GM12801 (cell line): ENCODE results near the gene DNAAF3.

ENCODE experiments used
- TF ChIP-seq, protein P1 (sequence below): IDR thresholded peaks from one replicate; pipeline ENCODE4 v1.5.1; 2011; ENCODE audit warnings: control low read depth; ENCODE audit not compliant: insufficient read length; ENCODE audit errors: extremely low read depth

The DNAAF3 gene

DNA sequence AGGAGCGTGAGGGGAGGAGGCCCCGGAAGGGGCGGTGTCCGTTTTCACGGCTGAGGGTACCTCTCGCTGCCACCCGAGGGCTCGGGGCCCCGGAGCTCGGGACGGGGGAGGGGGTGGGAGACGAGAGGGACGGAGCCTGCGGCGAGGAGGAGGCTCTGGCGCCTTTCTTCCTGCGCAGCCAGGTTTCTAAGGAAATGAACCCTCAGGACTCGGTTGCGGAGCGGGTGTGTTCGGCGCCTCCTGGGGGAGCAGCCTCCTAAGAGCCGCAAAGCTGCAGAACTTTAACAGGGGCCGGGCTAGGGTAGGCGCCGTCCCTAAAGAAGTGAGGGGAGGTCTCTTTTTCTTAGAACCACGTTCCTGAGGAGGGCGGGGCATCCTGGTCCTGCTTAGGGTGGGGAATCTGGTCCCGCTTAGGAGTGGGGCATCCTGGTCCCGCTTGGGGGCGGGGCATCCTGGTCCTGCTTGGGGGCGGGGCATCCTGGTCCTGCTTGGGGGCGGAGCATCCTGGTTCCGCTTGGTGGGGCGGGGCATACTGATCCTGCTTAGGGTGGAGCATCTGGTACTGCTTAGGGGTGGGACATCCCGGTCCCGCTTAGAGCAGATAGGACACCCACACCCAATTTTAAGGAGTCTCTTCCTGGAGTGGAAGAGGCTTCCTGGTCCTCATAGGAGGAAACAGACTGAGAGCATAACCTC is 7.4 kb upstream of the DNAAF3 start:
- TF ChIP-seq, protein P1, sequence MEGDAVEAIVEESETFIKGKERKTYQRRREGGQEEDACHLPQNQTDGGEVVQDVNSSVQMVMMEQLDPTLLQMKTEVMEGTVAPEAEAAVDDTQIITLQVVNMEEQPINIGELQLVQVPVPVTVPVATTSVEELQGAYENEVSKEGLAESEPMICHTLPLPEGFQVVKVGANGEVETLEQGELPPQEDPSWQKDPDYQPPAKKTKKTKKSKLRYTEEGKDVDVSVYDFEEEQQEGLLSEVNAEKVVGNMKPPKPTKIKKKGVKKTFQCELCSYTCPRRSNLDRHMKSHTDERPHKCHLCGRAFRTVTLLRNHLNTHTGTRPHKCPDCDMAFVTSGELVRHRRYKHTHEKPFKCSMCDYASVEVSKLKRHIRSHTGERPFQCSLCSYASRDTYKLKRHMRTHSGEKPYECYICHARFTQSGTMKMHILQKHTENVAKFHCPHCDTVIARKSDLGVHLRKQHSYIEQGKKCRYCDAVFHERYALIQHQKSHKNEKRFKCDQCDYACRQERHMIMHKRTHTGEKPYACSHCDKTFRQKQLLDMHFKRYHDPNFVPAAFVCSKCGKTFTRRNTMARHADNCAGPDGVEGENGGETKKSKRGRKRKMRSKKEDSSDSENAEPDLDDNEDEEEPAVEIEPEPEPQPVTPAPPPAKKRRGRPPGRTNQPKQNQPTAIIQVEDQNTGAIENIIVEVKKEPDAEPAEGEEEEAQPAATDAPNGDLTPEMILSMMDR, result no peak

DNA sequence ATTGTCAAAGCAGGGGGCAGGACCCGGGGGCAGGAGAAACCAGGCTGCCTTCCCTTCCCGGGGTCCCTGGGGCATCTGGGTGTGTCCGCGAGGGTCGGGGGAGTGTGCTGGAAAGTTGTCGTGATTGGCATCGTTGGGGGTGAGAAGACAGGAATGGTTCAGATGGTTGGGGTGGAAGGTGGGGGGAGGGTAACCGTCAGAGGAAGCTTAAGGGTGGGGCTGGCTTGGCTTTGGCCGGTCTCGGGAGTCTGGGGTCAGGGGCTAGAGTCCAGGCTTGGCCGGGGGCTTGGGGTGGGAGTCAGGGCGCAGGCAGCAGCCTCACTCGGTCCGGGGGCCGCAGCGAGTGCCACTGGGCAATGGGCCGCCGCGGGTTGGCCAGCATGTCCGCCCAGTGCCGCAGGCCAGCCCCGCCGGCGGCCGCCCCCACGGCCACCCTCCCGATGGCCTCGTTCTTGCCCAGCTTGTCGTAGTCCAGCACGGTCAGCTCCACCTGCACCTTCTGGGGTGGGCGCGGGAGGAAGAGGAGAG is 6.8 kb upstream of the DNAAF3 start:
- TF ChIP-seq, protein P1, result no peak

DNA sequence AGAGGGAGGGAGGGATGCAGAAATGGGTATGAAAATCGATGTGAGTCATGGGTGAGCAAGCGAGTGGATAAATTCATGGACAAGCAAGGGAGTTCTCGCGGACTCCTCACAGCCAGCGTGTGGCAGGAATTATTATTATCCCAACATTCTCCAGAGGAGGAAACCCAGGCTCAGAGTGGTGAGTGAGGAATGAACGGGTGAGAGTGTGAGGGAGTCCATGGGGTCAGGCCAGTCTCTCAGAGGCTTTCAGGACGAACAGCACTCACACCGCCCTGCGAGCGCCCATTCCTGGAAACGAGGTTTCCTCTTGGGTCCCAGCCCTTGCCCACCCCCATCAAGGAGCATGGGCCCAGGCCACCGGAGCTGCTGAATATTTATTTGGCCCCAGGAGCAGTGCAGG is 6.3 kb upstream of the DNAAF3 start:
- TF ChIP-seq, protein P1, result no peak

DNA sequence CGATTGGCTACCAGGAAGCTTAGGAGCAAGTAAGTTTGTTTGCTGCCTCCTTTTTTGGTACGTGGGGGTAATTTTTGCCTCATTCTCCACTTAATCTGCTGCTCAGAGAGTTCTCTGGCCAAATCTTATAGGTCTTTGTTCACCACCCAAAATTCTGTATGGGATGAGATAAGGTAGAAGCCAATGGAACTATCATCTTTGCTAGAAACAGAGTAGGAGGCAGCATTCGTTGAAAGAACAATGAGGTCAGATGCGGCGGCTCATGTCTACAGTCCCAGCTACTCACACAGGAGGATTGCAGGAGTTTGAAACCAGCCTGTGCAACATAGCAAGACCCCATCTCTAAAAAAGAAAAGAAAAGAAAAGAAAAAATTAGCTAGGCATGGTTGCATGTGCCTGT is 5.0 kb upstream of the DNAAF3 start:
- TF ChIP-seq, protein P1, result no peak

DNA sequence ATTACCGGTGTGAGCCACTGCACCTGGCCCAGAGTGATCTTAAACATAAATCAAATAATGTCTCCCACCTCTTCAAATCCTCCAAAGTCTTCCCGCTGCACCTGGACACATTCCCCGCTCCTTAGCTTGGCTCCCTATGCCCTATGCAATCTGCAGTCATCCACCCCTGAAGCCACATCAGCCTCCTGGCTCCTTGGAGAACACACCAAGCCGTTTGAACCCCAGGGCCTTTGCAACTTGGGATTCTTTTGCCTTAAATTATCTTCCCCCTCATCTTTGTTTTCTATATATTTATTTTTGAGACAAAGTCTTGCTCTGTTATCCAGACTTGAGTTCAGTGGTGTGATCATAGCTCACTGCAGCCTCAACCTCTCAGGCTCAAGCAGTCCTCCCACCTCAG is 2.7 kb upstream of the DNAAF3 start:
- TF ChIP-seq, protein P1, result no peak

DNA sequence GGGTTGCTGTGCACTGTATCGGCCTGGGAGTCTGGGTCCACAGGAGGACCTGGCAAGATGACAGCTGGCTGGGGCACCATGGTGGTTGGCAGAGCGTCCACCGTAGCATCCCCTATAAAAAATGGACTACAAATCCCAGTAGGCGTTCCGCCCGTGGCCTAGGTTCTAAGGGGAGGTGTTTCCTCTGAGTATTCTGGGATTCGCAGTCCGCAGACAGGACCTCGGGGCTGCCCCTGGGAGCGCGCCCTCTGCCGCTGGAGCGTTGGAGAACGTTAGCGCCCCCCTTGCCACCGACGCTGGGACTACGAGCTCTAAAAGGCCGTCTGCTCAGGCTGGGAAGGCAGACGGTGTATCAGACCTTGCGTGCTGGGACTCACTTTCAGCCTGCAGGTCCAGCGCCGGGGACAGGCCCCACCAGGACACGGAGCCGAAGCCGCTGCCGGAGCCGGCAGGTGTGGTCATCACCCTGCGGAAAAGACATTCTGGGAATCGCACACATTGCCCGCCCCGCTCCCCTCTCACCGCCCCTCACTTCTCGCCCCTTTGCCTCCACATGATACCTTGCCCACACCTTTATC is 372 bp downstream of the DNAAF3 start:
- TF ChIP-seq, protein P1, result no peak

DNA sequence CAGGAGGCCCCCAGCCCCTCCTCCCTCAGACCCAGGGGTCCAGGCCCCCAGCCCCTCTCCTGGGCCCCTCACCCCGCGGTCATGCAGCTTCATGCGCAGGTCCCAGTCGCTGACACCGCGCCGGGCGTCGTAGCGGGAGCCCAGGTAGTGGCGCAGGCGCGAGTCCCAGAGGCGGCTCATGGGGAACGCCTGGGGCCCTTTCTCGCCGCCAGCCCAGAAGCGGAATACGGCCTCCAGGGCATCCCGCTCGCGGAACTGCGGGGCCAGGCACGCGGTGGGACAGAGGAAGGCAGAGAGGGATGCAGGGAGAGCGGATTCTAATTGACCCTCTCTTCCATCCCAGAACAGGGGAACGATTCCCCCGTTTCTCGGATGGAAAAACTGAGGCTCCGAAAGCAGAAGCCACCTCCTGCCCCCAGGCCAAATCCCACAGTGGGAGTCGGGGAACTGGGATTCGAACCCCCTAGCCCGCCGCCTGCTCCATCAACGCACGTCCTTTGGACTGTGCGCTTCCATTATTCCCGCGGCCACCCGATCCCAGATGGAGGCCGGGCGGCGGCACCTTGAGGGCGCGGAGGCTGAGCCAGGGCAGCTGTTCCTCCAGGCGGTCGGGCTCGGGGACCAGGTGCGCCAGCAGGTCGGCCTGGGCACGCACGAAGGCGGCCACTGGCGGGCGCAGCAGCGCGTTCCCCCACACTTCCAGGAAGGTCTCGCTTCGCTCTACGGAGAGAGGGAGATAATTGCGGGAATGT is 4.7 kb downstream of the DNAAF3 start:
- TF ChIP-seq, protein P1, result no peak
